ENCODE data around the gene CFHR4.
"Not testable (repeated sequence)": the region's sequence is repeated elsewhere in the genome, so short reads cannot be mapped to it uniquely, and the experiment has no call there.

CFHR4 gene

GRCh38 chr1:196941474-196941873, 53.6 kb downstream of the CFHR4 start:
- DNase-seq (ENCODE audit: low read depth in 3 of 3) = not testable (repeated sequence)

GRCh38 chr1:196943568-196943967, 55.7 kb downstream of the CFHR4 start, which contains the start of gene CFHR2:
TSS of gene CFHR2 (plus strand) at chr1:196943738. CDS start at chr1:196943881, 143 bp downstream.
- not testable (repeated sequence) for DNase-seq (ENCODE audit: low read depth in 3 of 3)

GRCh38 chr1:196951711-196952394, 64.0 kb downstream of the CFHR4 start:
- DNase-seq (ENCODE audit: low read depth in 3 of 3) = no peak

GRCh38 chr1:196954778-196955177, 66.9 kb downstream of the CFHR4 start:
- no peak for DNase-seq (ENCODE audit: low read depth in 3 of 3)

- no peak for DNase-seq (ENCODE audit: low read depth in 3 of 3)
Observed at GRCh38 chr1:196955926-196956325, 68.1 kb downstream of the CFHR4 start.

GRCh38 chr1:196960854-196961253, 73.0 kb downstream of the CFHR4 start:
- DNase-seq (ENCODE audit: low read depth in 3 of 3) = no peak
